ENCODE results near the gene DDX17. TPM values are rescaled to one million over a fixed set of nuclear protein-coding genes. Genes with fewer than 3 reads are reported as not detected.

The DDX17 gene
- total and polyA plus RNA-seq, 2 of the 8 experiments (the other 6 are each of a cell fraction or from before 2014, with no cell fraction given): 437 to 441 TPM

DNA sequence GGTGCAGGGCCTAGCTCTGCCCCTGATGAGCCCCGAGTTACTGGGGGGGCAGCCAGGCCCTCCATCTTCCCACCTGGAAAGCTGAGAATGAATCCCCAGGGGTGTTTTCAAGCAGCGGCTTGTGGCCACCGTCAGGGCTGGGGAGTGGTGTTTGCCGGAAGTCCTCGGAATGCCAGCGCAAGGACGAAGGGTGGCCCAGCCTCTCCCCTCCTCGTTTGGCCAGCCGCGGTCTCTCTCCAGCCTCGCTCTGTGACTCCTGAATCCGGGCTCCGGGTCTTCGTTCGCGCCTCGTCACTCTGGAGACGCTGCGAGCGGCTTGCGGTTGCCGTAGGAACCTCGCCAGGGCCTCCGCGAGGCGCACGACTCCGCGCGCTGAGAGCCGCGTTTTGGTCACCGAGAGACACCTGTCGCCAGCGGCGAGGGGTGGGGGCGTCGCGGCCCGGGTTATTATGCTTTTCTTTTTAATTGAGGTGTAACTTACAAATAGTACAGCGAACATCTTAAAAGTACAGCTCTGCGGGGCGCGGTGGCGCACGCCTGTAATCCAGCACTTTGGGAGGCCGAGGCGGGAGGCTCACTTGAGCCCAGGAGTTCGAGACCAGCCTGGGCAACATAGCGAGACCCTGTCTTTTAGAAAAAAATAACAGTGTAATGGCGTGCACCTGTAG lies 44.6 kb downstream of the DDX17 start (continued):
- TF ChIP-seq, protein P1, sequence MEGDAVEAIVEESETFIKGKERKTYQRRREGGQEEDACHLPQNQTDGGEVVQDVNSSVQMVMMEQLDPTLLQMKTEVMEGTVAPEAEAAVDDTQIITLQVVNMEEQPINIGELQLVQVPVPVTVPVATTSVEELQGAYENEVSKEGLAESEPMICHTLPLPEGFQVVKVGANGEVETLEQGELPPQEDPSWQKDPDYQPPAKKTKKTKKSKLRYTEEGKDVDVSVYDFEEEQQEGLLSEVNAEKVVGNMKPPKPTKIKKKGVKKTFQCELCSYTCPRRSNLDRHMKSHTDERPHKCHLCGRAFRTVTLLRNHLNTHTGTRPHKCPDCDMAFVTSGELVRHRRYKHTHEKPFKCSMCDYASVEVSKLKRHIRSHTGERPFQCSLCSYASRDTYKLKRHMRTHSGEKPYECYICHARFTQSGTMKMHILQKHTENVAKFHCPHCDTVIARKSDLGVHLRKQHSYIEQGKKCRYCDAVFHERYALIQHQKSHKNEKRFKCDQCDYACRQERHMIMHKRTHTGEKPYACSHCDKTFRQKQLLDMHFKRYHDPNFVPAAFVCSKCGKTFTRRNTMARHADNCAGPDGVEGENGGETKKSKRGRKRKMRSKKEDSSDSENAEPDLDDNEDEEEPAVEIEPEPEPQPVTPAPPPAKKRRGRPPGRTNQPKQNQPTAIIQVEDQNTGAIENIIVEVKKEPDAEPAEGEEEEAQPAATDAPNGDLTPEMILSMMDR (IDR thresholded peaks at IDR 0.05; ENCODE audit: control extremely low read depth in 1 of 3, insufficient read depth in 1 of 3, low read depth in 1 of 3, low read length in 3 of 3): no peak
- TF ChIP-seq GTF2F1 (IDR thresholded peaks at IDR 0.05; ENCODE audit: borderline replicate concordance, low read depth, low read length) (no peak), SP1 (IDR thresholded peaks at IDR 0.05; ENCODE audit: low read depth, low read length) (peak; percentile 98), SP2 (IDR thresholded peaks at IDR 0.05; ENCODE audit: low read length) (no peak), EGR1 (IDR thresholded peaks at IDR 0.05; ENCODE audit: borderline replicate concordance, low read depth, low read length) (peak; percentile 78), CHD1 (IDR thresholded peaks at IDR 0.05; ENCODE audit: low read depth, low read length) (0 out of 2 replicates have a peak, but pooled peaks have one; percentile 46), CHD2 (IDR thresholded peaks at IDR 0.05; ENCODE audit: low read length) (no peak), KDM1A (IDR thresholded peaks at IDR 0.05; ENCODE audit: borderline replicate concordance, low read length) (peak; percentile 93), NANOG (IDR thresholded peaks at IDR 0.05; ENCODE audit: insufficient read depth, low read depth, low read length, poor library complexity, severe bottlenecking) (no peak)
- TF ChIP-seq, protein P2, sequence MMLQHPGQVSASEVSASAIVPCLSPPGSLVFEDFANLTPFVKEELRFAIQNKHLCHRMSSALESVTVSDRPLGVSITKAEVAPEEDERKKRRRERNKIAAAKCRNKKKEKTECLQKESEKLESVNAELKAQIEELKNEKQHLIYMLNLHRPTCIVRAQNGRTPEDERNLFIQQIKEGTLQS (IDR thresholded peaks at IDR 0.05; ENCODE audit: insufficient read depth, low read depth, low read length): no peak
